Neuronal stem cell (in vitro differentiated cells): ENCODE results near the gene KREMEN1.
"Not testable (repeated sequence)": the region's sequence is repeated elsewhere in the genome, so short reads cannot be mapped to it uniquely, and the experiment has no call there.

Source experiments
- DNase-seq: peaks from one replicate; pipeline ENCODE4 v3.0.0-alpha.2; 2013; ENCODE audit warnings: low spot score
- H2AFZ ChIP-seq: one replicate; pipeline ENCODE4 v1.6.1; 2013; ENCODE audit warnings: mild to moderate bottlenecking, low read length, inconsistent platforms
- H2AK5ac ChIP-seq: 2 replicates; pipeline ENCODE4 v1.6.1; 2013; ENCODE audit warnings: low read depth, mild to moderate bottlenecking, inconsistent platforms, low read length, moderate library complexity, mixed read lengths
- H2BK120ac ChIP-seq: 2 replicates; pipeline ENCODE4 v1.6.1; 2013; ENCODE audit warnings: low read depth, mild to moderate bottlenecking, inconsistent platforms, low read length, moderate library complexity, mixed read lengths
- H2BK12ac ChIP-seq: one replicate; pipeline ENCODE4 v1.6.1; 2013; ENCODE audit warnings: low read length, inconsistent platforms
- H2BK15ac ChIP-seq: 2 replicates; pipeline ENCODE4 v1.6.1; 2013; ENCODE audit warnings: mild to moderate bottlenecking, low read length, inconsistent platforms, mixed read lengths
- H2BK5ac ChIP-seq: one replicate; pipeline ENCODE4 v1.6.1; 2013; ENCODE audit warnings: inconsistent platforms, mild to moderate bottlenecking, low read length, moderate library complexity
- H3K14ac ChIP-seq: one replicate; pipeline ENCODE4 v1.6.1; 2013; ENCODE audit warnings: low read length, inconsistent platforms
- H3K18ac ChIP-seq: 2 replicates; pipeline ENCODE4 v1.6.1; 2013; ENCODE audit warnings: low read length, inconsistent platforms
- H3K23ac ChIP-seq: 2 replicates; pipeline ENCODE4 v1.6.1; 2013; ENCODE audit warnings: low read depth, mild to moderate bottlenecking, mixed read lengths, low read length, inconsistent platforms; ENCODE audit not compliant: poor library complexity
- H3K27ac ChIP-seq: replicated peaks from 3 replicates; pipeline ENCODE4 v1.5.1; 2013; ENCODE audit warnings: low read length, inconsistent platforms
- H3K27me3 ChIP-seq, 3 experiments: 2 replicates each; pipeline ENCODE4 v1.6.1; 2013; ENCODE audit warnings: low read length in 3 of 3, mild to moderate bottlenecking in 2 of 3, inconsistent platforms in 1 of 3, low read depth in 1 of 3, mixed read lengths in 1 of 3, moderate library complexity in 1 of 3; ENCODE audit not compliant: control insufficient read depth in 3 of 3, insufficient read depth in 3 of 3
- H3K36me3 ChIP-seq, 2 donors: replicated peaks in 1 of 2; 2 replicates each; pipeline ENCODE4 v1.6.1; 2013; ENCODE audit warnings: low read length in 2 of 2; ENCODE audit not compliant: control insufficient read depth in 2 of 2, insufficient read depth in 2 of 2
- H3K4ac ChIP-seq: 2 replicates; pipeline ENCODE4 v1.6.1; 2013; ENCODE audit warnings: inconsistent platforms, mild to moderate bottlenecking, low read length, moderate library complexity
- H3K4me1 ChIP-seq, 2 donors: 1 replicate in 1 of 2; 2 replicates in 1 of 2; pipeline ENCODE4 v1.6.1; 2013; ENCODE audit warnings: low read length in 2 of 2, low read depth in 1 of 2; ENCODE audit not compliant: control insufficient read depth in 2 of 2, insufficient read depth in 1 of 2
- H3K4me2 ChIP-seq: one replicate; pipeline ENCODE4 v1.6.1; 2013; ENCODE audit warnings: mild to moderate bottlenecking, low read length, inconsistent platforms; ENCODE audit not compliant: insufficient read depth, poor library complexity, severe bottlenecking
- H3K4me3 ChIP-seq, 2 donors: 2 replicates each; pipeline ENCODE4 v1.5.1; 2013; ENCODE audit warnings: low read length in 2 of 2, mild to moderate bottlenecking in 2 of 2, inconsistent platforms in 1 of 2, moderate library complexity in 1 of 2
- H3K79me1 ChIP-seq: one replicate; pipeline ENCODE4 v1.6.1; 2013; ENCODE audit warnings: low read depth, mild to moderate bottlenecking, inconsistent platforms, low read length, moderate library complexity
- H3K9ac ChIP-seq: one replicate; pipeline ENCODE4 v1.6.1; 2013; ENCODE audit warnings: mild to moderate bottlenecking, low read depth, low read length, inconsistent platforms; ENCODE audit not compliant: poor library complexity
- H3K9me3 ChIP-seq, 2 donors: replicated peaks in 1 of 2; 2 replicates each; pipeline versions ENCODE3 to v1.6.1; 2013; ENCODE audit warnings: low read length in 2 of 2, mild to moderate bottlenecking in 2 of 2, inconsistent platforms in 1 of 2, low read depth in 1 of 2, mixed read lengths in 1 of 2, moderate library complexity in 1 of 2; ENCODE audit not compliant: control insufficient read depth in 2 of 2, insufficient read depth in 1 of 2
- H4K8ac ChIP-seq: one replicate; pipeline ENCODE4 v1.6.1; 2013; ENCODE audit warnings: low read depth, mild to moderate bottlenecking, inconsistent platforms, low read length, moderate library complexity
- H4K91ac ChIP-seq: one replicate; pipeline ENCODE4 v1.6.1; 2013; ENCODE audit warnings: low read length, low read depth, mild to moderate bottlenecking, inconsistent platforms; ENCODE audit not compliant: poor library complexity
- WGBS, 2 donors: extraction: QIAGEN DNeasy Blood & Tissue Kit; methylation state at CpG; one replicate each; pipeline ENCODE4 v1.1.7; 2013; ENCODE audit warnings: missing lambda C conversion rate in 2 of 2, mixed read lengths in 1 of 2; ENCODE audit not compliant: insufficient read length in 2 of 2, insufficient replicate concordance in 1 of 2; ENCODE audit errors: extremely low coverage in 2 of 2; 5-methylcytosine and 5-hydroxymethylcytosine counted together

The KREMEN1 gene

DNA sequence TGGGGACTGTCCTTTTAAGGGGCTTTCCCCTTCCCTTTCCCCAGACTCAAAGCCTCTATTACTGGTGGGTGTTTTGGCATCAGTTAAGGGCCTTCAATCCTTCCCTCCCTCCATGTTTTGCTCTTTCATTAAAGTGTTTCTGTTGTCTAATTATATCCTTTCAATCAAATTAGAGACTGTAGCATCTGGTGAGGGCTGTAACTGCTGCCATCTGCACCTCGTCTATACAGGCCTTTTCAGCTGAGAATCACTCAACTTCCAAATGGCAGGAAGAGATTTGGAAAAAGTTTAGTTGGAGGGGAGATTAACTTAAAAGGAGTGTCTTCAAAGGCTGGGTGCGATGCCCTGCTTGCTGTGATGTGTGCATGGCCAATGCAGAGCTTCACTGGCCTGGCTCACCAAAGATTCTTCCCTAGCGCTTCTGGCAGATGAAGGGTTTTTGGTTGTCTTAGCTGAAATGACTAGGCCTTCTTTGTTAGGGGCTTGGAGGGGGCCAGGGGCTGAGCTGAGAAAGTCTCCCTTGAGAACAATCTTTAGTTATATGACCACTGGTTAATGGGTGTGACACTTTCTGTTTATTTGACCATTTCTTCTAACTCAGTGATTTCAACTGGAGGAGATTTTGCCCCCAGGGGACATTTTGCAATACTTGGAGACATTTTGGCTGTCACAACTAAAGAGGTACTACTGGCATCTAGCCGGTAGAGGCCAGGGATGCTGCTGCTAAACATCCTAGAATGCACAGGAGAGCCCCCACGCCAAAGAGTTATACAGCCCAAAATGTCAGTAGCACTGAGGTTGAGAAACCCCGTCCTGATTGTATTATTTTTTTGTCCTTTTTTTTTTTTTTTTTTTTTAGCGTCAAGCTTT lies 7.5 kb downstream of the KREMEN1 start:
- Histone ChIP-seq H3K4ac (no peak overlapping the region), H2BK15ac (no peak overlapping the region), H3K27me3 (peaks cover 0 to 2% (median 0%) of the 10 kb centered on the region in 3 experiments), H3K36me3 (peaks cover 0 to 22% of the 10 kb centered on the region in 2 donors), H3K9me3 (no peaks in the 10 kb centered on the region), H3K4me1 (peaks cover 2 to 4% of the 10 kb centered on the region in 2 donors), H4K91ac (no peak overlapping the region), H4K8ac (no peak overlapping the region), H3K23ac (no peak overlapping the region), H3K14ac (no peak overlapping the region), H3K18ac (no peak overlapping the region), H2AFZ (no peak overlapping the region), H3K4me2 (no peak overlapping the region), H2AK5ac (no peak overlapping the region), H3K27ac (no peak overlapping the region), H2BK12ac (no peak overlapping the region), H3K4me3 (no peak overlapping the region), H2BK5ac (no peak overlapping the region), H3K79me1 (no peaks in the 10 kb centered on the region), H3K9ac (no peak overlapping the region), H2BK120ac (no peak overlapping the region)
- no CpG with 5 or more reads among the region's 7 CpGs for WGBS, 2 donors
- no peak for DNase-seq

DNA sequence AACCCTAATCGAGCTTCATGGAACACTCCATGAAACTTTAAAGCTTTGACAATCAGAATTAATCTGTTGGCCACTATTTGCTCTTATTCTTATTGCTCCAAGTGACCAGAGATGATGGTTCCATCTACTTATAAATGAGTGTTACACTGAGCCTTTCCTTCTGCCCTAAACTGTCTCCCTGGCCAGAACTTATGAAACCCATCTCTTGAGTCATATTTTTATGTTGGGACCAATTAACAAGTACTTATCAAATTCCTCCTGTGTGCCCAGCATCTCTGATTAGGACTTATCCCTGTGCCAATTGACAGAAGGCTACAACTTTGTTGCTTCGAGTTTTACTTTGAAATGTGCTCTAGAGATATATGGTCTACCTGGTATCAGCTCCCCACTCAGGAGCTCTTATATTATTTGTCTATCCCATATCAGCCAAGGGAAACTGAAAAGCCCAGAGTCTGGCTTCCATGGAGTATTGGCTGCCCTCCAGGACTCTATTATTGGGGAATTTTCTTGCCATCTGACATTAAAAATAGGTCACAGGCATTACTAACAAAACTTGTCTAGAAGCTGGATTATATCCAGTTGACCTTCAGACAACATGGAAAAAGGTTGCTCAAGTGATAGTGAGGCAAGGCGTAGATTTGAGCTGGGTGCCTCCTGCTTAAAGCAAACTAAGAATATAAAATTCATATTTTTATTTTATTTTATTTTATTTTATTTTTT lies 8.8 kb downstream of the KREMEN1 start:
- H3K27me3 ChIP-seq = no peaks in the 10 kb centered on the region
- no peak overlapping the region for H3K18ac ChIP-seq
- no peak overlapping the region for H3K4ac ChIP-seq
- H3K23ac ChIP-seq = no peak overlapping the region
- H3K4me3 ChIP-seq = no peak overlapping the region
- H2BK12ac ChIP-seq = no peak overlapping the region
- no peak overlapping the region for H2BK15ac ChIP-seq
- no peak overlapping the region for H2AFZ ChIP-seq
- H3K9ac ChIP-seq = no peak overlapping the region
- no peak overlapping the region for H2AK5ac ChIP-seq
- H3K9me3 ChIP-seq = no peaks in the 10 kb centered on the region
- no peak overlapping the region for H3K4me2 ChIP-seq
- DNase-seq = no peak
- no peak overlapping the region for H3K27ac ChIP-seq
- no peak overlapping the region for H3K14ac ChIP-seq
- H3K36me3 ChIP-seq = peaks cover 0 to 15% of the 10 kb centered on the region in 2 donors
- H2BK120ac ChIP-seq = no peak overlapping the region
- H3K4me1 ChIP-seq = peaks cover 2 to 3% of the 10 kb centered on the region in 2 donors
- no CpG with 5 or more reads among the region's 3 CpGs for WGBS, 2 donors
- H3K79me1 ChIP-seq = no peaks in the 10 kb centered on the region
- no peak overlapping the region for H4K8ac ChIP-seq
- no peak overlapping the region for H2BK5ac ChIP-seq
- H4K91ac ChIP-seq = no peak overlapping the region

DNA sequence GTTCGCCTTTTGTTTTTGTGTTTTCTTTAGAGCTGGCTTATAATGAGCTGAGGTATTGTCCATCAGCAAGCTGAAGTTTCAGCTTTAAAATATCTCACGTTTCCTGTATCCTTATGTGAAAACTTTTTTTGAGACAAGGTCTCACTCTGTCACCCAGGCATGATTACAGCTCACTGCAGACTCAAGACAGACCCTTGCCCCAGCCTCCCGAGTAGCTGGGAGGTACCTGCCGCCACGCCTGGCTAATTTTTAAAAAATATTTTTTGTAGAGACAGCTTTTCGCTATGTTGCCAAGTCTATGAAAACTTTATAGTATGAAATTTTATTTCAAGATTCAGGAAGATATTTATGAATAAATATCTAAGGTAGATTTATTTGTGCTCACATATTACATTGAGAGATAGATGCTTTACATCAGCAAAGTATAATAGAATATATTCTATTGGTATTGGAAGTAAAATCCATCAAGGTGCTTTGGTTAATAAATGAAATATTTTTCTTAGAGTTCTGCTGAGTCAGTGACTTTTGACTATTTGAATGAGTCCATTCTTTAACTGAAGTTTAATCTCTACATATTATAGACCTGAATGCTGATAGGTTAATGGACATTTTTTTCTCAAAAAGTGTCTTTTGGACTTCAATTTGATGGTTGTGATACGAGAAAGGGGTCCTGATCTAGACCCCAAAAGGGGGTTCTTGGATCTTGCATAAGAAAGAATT lies 10.2 kb downstream of the KREMEN1 start:
- Histone ChIP-seq H3K4me2 (no peak overlapping the region), H3K27me3 (no peaks in the 10 kb centered on the region), H3K18ac (no peak overlapping the region), H2BK12ac (no peak overlapping the region), H2BK5ac (no peak overlapping the region), H3K36me3 (peaks cover 0 to 12% of the 10 kb centered on the region in 2 donors), H3K27ac (no peak overlapping the region), H2AK5ac (no peak overlapping the region), H2BK15ac (no peak overlapping the region), H2AFZ (no peak overlapping the region), H3K79me1 (no peaks in the 10 kb centered on the region), H2BK120ac (no peak overlapping the region), H4K91ac (no peak overlapping the region), H3K9ac (no peak overlapping the region), H3K9me3 (no peaks in the 10 kb centered on the region), H3K4me1 (peaks cover 2 to 3% of the 10 kb centered on the region in 2 donors), H3K23ac (no peak overlapping the region), H3K4me3 (no peak overlapping the region), H3K14ac (no peak overlapping the region), H3K4ac (no peak overlapping the region), H4K8ac (no peak overlapping the region)
- DNase-seq = no peak
- WGBS, 2 donors = no CpG with 5 or more reads among the region's 7 CpGs

DNA sequence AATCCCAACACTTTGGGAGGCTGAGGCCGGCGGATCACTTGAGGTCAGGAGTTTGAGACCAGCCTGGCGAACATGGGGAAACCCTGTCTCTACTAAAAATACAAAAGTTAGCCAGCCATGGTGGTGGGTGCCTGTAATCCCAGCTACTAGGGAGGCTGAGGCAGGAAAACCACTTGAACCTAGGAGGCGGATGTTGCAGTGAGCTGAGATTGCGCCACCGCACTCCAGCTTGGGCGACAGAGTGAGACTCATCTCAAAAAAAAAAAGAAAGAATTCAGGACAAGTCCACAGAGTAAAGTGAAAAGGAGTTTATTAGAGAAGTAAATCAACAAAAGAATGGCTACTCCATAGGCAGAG lies 10.7 kb downstream of the KREMEN1 start:
- H2BK120ac ChIP-seq, H3K27me3 ChIP-seq, H2BK5ac ChIP-seq, H3K4me1 ChIP-seq, DNase-seq, H2BK12ac ChIP-seq, H3K14ac ChIP-seq, H3K79me1 ChIP-seq, H4K91ac ChIP-seq, H2AK5ac ChIP-seq, H3K23ac ChIP-seq, H3K27ac ChIP-seq, H2BK15ac ChIP-seq, H3K4ac ChIP-seq, H3K9me3 ChIP-seq, H3K4me3 ChIP-seq, H2AFZ ChIP-seq, H3K4me2 ChIP-seq, H3K9ac ChIP-seq, H3K18ac ChIP-seq, H4K8ac ChIP-seq: not testable (repeated sequence)
- peaks cover 0 to 11% of the 10 kb centered on the region in 2 donors for H3K36me3 ChIP-seq
- WGBS, 2 donors = no CpG with 5 or more reads among the region's 7 CpGs
